GM19035 (cell line): Measurements from ENCODE around the gene CCDC88C.
A peak's percentile ranks its signal among the peaks of the same experiment; 100 is the strongest.

Source experiments
- ATAC-seq: cut with Tn5 transposase; IDR thresholded peaks from one replicate; pipeline ENCODE4 v1.9.1; 2021; ENCODE audit not compliant: unreplicated experiment

CCDC88C gene

DNA sequence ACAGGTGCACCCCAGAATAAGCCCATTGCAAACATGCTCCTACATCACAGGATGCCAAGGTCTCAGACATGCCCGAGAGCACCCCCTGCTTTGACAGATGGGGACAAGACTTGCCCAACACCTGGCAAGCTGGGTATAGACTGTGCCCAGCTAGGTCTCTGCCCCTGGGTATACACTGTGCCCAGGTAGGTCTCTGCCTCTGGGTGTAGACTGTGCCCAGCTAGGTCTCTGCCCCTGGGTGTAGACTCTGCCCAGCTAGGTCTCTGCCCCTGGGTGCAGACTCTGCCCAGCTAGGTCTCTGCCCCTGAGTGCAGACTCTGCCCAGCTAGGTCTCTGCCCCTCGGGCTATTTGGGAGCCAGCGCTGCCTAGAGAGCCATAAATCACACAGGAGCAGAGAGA, 85.9 kb downstream of the CCDC88C start:
- no peak for ATAC-seq

DNA sequence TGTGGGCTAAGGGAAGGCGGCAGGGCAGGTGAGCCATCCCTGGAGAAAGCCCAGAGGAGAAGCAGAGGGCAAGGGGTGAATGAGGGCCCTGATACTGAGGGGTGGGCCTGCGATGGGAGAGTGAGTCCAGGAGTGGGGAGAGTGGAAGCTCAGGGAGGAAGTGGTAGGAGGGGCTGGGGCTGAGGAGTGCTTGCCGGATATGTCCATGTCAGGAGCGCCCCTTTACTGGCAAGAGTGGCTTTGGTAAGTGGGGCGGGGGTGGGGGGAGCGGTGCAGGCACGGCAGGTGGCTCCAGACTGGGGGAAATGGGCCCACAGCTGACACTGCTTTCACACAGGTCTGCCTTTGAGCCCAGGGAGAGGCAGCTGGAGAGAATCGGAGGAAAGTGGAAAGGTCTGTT, 86.8 kb downstream of the CCDC88C start:
- no peak for ATAC-seq

DNA sequence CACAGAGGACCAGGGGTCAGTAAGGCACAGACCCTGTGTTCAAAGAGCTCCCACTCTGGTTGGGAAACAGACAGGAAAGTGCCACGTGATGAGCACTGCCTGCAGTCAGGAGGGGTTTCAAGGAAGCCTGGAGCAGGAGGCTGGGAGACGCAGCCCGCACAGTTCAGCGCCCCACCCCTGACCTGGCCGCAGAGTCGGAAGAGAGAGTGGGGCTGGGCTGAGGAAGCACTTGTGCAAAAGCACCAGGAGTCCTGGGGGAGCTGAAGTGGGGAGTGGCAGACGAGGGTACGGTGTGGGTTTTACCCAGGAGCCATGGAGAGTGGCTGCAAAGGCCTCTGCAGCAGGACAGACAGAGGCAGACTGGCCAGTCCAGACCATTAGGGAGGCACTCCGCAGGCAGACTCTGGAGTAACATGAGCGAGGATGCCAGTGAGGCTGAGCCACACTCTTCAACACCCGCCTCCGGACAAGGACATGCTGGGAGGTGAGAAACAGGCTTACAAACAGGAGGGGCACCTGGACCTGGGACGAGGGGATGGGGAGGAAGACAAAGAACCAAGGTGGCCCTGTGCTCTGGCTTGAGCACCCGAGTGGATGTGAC, 87.4 kb downstream of the CCDC88C start:
- ATAC-seq, result no peak

DNA sequence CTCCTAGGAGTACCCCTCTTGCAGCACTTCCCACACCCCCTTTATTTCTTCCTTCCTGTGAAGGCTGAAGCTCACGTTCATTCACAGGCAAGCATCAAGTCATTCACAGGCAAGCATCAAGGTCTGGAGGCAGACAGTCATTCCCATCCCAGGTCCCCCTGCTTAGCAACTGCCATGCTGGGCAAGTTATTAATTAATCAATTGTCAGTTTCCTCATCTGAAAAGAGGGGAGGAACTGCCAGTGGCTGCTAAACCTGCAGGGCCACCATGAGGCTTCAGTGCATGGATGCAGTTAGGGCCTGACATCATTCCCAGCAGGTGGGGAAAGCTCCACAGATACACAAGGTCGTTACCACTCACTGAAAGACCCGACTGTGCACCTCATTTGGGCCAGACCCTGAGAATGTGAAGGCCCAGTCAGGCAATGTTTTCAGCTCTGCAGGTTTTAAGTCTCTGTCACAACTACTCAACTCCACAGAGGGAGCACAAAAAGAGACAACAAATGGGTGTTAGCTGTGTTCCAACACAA, 88.1 kb downstream of the CCDC88C start:
- no peak for ATAC-seq

DNA sequence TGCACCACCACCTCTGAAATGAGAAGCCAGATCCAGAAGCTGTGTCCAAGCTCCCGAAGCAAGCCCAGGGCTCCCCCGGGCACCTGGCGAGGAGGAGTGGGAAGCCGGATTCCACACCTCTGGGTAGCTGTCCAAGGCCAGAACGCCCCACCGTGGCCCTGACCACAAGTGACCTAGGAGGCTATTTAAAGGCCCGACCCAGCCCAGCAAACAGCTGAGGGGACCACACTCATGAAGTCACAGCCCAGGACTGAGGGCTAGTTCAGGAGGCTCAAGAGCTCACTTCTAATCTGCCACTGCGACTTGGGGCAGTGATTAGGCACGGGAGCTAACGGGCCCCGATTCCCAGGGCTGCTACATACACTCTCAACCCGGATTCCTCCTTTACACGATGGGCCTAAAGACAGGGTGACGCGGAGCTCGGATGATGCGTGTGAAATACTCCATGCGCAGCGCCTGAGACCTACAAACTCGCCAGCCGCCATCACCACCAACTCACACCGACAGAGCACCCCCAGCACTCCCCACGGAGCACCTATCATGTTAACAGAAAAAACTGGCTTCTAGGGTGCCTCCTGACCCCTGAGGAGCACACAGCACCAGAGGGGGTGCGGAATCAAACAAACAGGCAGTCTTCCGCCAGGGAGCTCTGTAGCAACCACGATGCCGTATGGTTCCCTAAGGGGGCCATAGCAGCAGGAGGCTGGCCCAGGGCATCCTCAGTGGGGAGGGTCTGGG, 89.1 kb downstream of the CCDC88C start:
- ATAC-seq, result no peak

DNA sequence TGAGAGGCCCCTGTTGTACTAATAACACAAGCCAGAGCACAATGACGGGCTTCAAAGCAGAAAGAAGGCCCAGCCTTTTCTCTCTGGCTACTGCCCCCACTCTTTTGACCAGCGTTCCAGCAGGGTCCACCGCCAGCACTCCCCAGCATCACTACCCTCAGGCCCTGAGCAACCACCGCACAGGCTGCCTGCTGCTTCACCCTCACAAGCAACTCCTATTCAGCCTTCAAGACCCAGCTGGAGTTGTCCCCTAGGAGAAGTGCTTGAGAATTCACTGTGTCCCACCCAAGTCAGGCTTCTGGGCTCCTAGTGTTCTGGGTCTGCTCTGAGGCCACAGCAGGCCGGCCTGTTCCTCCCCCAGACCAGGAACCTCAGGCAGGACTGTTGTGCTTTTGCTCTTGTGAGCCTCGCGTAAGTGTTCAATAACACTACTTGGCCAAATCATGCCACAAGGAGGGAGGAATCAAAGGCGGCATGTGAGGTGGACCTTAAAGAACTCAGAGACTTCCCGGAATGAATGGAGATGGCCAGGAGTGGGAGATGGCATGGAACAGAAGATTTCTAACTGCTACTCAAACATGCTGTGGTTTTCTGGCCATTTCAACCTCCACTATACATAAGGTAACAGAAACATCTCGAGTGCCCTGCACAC, 89.8 kb downstream of the CCDC88C start:
- no peak for ATAC-seq

DNA sequence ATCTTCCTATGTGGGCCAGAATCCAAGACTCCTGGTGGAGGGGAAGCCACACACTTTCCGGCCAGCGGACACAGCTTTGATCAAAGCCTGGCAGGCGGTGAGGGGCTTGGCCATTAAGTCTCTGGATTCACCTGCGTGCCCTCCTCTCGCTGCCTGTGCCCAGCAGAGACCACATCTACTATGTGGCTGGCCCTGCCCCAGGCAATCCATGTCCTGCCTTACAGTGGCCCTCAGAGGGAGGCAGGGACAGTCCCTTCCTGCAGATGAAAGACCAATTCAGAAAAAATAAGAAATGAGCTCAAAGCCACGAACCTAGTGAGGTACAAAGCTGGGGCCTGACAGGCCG, 90.4 kb downstream of the CCDC88C start:
- no peak for ATAC-seq

DNA sequence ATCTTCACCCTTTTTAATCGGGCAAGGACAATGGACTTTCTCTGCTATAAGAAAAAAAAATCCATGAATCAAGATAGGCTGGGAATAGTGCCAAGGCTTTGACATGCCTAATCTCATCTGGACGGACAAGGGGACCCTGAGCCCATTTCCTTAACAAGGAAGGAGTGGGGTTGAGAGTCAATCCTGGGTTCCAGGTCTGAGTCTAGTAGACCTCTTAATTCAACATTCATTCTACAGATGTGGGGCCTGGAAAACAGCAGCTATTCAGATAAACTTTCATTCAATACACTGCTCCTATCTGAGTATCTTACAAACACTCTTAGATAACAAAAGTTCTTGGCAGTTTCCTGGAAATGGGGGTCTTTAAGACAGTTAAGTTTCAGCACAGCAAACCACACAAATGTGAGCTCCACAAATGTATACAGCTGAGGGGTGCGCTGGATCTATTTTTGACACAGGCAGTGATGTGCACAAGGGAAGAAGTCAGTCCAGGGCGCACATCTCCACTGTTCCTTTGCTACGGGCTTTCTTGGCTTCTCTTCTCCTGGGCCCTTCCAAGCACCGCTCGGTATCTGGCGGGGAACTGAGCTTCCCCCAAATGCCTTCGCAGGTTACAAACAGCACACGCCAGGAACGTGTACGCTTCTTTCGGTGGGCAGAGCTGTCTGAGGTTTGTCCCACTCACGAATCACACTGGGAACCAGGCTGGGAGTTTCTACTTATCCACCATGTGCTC, 90.9 kb downstream of the CCDC88C start:
- no peak for ATAC-seq

DNA sequence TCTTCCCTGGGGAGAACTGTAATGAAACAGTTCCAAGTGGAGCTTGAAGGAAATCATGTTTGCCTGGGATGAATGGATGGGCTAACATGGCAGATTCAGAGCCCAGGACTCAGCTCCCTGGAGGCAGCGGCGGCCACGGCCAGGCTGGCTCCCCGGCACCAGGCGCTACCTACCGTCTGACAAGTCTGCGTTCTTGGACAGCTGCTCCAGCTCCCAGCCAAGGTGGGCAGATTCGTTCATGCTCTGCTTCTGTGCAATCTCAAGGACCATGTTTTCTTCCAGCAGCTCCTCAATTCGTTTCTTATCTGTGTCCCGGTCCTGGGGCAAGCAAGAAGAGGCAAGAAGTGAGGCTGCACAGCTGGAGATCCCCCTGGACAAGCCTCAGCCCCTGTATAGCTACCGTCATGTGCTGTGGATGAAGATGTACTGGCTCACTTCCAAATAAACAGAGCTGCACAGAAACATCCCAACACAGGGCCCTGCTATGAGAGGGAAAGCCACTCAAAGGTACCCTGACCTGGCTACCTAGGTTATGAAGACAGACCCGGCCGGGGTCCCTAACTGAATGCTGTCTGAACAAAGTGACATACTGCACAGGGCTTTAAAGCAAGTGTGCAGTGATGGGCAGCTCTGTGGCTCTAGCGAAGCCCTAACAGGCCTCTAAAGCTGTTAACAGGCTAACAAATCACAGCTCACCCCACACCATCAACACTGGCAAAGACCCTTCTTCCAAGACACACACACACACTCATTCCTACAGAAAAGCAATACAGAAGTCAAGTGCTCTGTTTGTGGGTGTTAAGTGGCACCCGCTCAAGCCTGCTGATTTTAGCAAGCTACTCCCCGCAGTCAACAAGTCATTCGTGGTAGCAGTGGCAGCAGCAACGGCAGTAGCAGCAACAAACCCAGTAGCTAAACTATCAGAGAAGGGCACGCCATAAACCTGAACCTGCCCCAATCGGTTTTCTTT, 92.7 kb downstream of the CCDC88C start:
- no peak for ATAC-seq

DNA sequence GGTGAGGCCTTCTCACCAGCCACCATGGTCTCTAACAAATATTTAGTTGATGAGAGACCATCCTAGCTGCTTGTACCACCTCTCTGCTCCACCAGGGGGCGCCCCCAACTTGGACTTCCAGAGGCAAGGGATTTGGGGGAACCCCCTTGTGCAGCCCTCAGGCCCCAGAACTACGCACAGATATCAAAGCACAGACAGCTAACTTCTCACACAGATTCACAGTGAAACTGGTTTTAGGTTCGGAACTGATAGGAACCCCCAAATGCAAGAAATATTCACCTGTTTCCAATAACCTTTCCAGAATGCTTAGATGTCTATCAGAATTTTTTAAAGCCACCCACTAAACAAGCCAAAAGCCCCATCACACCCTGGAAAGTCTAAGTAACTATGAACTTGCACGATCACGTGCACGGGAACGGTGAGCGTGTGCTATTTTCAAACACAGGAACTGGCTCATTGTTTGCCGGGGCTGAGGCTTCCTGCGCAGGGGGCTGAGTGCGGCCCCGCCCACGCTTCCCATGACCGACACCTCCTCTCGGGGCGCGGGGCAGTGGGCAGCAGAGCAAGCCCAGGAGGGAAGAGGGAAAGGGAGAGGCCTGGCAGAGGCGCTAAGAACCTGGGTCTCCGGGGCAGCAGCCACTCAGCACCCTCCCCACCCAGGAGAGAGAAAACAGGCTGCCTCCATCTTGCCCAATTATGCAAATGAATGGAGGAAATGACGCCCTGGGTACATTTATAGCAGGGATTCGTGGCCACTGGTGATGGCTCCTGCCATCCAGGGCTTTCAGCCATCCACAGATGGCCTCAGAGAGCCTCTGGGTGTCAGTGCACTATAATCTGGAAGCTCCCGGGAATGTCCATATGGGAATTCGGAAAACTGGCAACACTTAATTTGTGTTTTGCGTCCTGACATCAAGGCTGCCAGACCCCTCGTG, 93.7 kb downstream of the CCDC88C start:
- peak; percentile 81 for ATAC-seq

DNA sequence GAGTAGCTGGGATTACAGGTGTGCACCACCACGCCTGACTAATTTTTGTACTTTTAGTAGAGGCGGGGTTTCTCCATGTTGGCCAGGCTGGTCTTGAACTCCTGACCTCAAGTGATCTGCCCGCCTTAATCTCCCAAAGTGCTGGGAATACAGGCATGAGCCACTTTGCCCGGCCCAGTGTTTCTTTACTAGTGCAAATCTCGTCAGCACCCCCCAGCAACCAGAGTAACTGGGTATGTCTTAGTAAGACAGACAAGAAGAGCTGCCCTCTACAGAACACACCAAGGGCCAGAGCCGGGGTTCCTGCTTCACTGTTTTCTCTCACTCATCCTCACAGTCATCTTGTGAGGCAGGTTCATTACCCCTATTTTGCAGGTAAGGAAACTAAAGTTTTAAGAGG, 94.6 kb downstream of the CCDC88C start:
- no peak for ATAC-seq

DNA sequence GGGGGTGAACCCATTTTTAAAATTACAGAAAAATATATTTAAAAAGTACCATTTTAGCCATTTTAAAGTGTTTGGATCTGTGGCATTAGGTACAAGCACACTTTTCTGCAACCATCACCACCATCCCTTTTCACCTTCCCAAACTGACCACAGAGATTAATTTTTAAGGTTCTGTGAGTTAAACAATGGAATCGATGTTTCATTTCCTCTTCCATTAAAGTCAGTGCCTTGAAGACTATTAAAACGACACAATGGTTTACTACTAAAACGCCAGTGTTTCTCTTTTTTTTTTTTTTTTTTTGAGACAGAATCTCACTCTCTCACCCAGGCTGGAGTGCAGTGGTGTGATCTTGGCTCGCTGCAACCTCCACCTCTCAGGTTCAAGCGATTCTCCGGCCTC, 95.0 kb downstream of the CCDC88C start:
- no peak for ATAC-seq

DNA sequence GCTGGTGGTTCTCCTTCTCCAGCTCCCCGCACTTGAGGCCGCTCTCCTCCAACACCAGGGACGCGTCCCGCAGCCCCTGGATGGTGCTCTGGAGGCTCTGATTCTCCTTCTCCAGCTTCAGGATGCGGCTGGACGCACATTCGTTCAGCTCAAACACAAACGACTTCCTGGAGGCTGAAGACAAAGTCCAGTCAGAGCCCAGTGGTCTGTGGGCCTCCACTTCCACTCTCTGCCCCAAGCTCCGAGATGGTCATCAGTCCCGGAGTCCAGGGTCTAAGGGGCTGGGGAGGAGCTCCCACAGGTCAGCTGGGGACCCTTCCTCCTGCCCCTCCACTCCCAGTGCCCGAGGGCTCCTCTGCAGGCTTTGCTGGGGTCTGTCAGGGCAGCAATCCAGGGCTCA, 96.5 kb downstream of the CCDC88C start:
- ATAC-seq, result no peak

DNA sequence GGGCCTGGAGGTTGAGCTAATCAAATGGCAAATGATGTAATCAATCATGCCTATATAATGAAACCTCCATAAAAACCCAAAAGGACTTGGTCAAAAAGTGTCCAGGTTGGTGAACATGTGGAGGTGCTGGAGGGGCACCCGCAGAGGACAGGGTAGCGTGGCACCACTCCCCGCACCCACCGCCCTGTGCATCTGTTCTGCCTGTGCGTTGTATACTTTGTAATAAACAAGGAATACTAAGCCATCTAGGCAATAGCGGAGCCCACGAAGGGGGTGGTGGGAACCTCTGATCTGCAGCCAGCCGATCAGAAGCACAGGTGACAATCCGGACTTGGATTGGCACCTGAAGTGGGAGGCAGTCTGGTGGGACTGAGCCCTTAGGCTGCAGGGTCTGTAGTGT, 97.4 kb downstream of the CCDC88C start:
- no peak for ATAC-seq

DNA sequence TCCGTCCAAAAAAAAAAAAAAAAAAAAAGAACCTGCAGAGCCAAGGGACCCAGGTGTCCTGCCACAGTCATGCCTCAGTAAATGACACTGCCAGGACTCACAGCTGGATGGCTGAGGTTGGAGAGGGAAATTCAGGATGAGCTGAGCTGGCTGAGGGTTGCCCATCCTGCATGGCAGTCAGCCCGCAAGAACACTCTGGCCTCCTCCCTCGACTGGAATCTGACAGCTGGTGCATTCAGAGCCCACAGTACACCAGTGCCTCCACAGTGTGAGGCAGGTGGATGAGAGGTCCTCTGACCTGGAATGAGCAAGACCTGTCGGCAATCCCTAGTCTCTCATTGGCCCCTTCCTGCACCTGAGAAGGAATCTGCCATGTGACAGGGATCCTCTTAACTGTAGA, 98.7 kb downstream of the CCDC88C start:
- ATAC-seq, result no peak

DNA sequence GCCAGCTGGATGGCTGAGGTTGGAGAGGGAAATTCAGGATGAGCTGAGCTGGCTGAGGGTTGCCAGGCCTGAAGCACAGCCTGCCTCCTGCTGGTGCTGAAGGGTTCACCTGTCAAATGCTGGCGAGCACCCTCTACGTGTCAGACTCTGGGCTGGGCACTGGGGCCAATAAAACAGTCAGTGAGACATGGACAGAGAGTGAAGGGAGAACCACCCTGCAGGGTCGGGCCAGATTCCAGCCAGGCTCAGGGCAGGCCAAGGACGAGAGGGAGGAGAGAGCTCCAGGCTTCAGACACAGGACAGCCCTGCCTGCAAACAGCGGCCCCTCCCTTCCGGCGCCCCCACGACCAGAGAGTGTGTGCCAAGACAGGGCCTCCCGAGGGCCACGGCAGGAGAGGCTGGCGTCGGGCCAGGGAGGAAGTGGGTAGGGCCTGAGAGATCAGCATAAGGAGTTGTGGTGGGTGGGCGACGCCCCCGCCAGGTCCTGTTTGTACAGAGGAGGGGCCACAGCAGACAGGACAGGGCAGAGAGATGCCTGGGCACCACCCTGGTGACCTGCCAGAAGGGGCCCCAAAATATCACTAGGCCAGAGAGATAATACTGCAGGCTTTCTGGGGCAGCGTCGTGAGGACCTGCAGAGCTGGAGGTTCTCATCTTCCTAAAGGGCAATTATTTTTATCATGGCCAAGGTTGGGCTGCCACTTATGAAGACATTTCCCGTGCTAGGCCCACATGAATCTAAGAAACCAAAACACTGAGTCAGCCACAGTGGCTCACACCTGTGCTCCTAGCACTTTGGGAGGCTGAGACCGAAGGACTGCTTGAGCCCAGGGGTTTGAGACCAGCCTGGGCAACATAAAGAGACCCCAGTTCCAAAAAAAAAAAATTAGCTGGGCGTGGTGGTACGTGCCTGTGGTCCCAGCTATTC, 100.0 kb downstream of the CCDC88C start:
- ATAC-seq, result no peak

DNA sequence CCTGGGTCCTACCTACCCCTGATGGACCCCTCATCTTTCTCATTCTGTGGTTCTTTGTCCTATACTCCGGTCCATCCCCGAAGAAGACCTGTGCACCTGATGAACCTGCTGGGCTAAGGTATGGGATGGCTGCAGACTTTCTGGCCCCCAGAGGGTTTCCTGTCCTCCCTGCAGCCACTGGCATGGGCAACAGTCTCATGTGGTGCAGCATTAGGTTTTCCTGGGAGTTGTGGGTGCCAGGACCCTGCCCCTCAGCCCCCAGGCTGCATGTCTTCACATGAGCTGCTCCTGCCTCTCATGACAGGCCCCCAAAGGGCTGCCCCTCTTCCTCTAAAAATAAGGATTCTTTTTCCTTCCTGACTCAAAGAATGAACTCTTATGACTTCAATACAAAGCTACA, 100.9 kb downstream of the CCDC88C start:
- ATAC-seq, result no peak

DNA sequence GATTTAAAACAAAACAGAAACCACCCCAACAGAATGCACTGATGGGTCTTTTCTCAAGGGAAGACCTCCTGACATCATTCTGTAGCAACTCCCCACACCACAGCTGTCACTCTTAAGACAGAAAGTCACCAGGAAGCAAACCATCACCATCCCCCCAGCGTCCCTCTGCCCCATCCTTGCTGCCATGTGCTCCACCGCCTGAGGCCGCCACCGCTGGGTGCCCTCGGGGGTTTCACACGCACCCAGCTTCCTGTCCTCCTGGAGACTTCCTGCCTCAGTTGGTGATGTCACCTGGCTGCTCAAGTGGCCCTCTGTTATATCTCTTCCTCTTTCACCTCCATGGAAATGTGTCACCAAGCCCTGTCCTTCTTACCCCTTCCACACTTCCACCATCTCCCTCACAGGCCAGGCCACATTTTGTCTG, 101.8 kb downstream of the CCDC88C start:
- ATAC-seq, result peak; percentile 80
